HepG2 (cell line): ENCODE data around the gene HOXB2.

Source experiments
- ATF7 ChIP-seq, 2 experiments: fragments of 450-650 bp in 1 of 2; sonication (generic) in 1 of 2; formaldehyde crosslinking in 1 of 2; IDR thresholded peaks; 2 replicates each; pipeline versions ENCODE4 v1.4.0 to v1.6.1; 2016 to 2020; ENCODE audit warnings: antibody characterized with exemption in 1 of 2, mild to moderate bottlenecking in 1 of 2, missing genetic modification reagents in 1 of 2
- HNRNPK ChIP-seq: fragments of 200-400 bp; formaldehyde crosslinking; IDR thresholded peaks from 2 replicates; pipeline ENCODE4 v1.6.1; 2018; ENCODE audit warnings: low read length, low read depth, moderate library complexity, mild to moderate bottlenecking; ENCODE audit not compliant: poor library complexity, severe bottlenecking
- MXD4 ChIP-seq: IDR thresholded peaks from 2 replicates; pipeline ENCODE4 v1.6.1; 2016; ENCODE audit warnings: mild to moderate bottlenecking, missing biosample characterization, missing genetic modification reagents
- RXRB ChIP-seq: IDR thresholded peaks from 2 replicates; pipeline ENCODE4 v1.6.1; 2016; ENCODE audit warnings: borderline replicate concordance, missing genetic modification reagents, missing compliant biosample characterization

DNA sequence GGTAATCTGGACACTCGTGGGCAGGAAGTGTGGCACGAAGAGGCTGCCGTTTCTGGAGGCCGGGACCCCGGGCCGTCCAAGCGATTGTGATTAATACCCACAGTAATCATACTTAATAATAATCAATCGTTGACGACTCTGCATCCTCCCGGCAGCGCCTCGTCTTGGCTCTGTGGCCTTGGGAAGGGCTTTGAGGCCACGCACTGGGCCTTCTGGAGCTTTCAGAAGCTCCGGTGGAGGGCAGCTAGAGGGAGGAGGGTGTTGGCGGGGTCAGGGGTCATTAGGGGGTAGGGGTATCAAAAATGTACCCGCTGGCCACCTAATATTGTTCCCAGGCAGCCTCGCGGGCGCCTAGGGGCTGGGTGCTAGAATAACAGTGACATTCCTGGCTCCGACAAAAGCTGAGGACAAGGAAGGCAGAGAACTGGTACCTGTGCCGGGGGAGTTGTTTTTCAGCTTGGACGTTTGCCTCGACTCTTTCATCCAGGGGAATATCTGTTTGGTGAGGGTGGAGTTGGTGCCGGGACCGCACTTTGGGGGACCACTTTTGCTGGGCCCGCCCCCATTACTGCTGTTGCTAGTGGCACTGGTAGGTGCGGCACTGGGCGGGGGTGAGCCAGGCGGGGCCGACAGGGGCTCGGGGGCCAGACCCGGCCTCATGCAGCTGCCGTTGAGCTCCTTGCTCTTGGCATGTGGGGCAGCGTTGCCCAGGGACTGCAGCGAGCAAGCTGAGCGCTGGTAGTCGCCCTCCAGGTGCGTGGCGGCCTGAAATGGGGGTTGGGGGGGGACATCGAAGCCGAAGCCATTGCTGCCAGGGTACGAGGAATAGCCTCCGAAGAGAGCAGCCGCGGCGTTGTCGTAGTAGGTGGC lies 6.9 kb upstream of the HOXB2 start:
- TF ChIP-seq MXD4 (CRISPR knock-in tag) (no peak), HNRNPK (no peak), ATF7 (IDR thresholded peaks at IDR 0.05) (no peak), ATF7 (CRISPR knock-in tag; IDR thresholded peaks at IDR 0.05) (no peak), RXRB (CRISPR knock-in tag) (no peak)
